CD14-positive monocyte (primary cell): Measurements from ENCODE around the gene DSCAML1. TPM values are rescaled to one million over a fixed set of nuclear protein-coding genes. Genes with fewer than 3 reads are reported as not detected.

ENCODE experiments used
- DNase-seq, 3 donors: peaks; one replicate each; pipeline ENCODE4 v3.0.0-alpha.2; 2011 to 2022
- H2AFZ ChIP-seq: 2 replicates; pipeline ENCODE4 v1.6.0; 2012; ENCODE audit warnings: mild to moderate bottlenecking, low read depth, low read length, inconsistent platforms; ENCODE audit not compliant: insufficient read depth, poor library complexity, severe bottlenecking
- H3K27ac ChIP-seq, 2 donors: 1 replicate in 1 of 2; 2 replicates in 1 of 2; pipeline ENCODE4 v1.5.1; 2012 to 2013; ENCODE audit warnings: low read length in 2 of 2, control low read depth in 1 of 2, inconsistent platforms in 1 of 2, low read depth in 1 of 2, mild to moderate bottlenecking in 1 of 2
- H3K27me3 ChIP-seq, 2 donors: one replicate each; pipeline versions ENCODE4 v1.6.0 to v1.6.1; 2011 to 2013; ENCODE audit warnings: low read length in 2 of 2; ENCODE audit not compliant: control insufficient read depth in 2 of 2, insufficient read depth in 2 of 2
- H3K36me3 ChIP-seq, 2 donors: replicated peaks in 1 of 2; 1 replicate in 1 of 2; 2 replicates in 1 of 2; pipeline versions ENCODE4 v1.5.1 to v1.6.1; 2012 to 2013; ENCODE audit warnings: low read length in 2 of 2, control low read depth in 1 of 2, inconsistent platforms in 1 of 2, mild to moderate bottlenecking in 1 of 2; ENCODE audit not compliant: insufficient read depth in 2 of 2, control insufficient read depth in 1 of 2
- H3K4me1 ChIP-seq, 2 donors: 1 replicate in 1 of 2; 2 replicates in 1 of 2; pipeline versions ENCODE4 v1.5.1 to v1.6.1; 2012 to 2013; ENCODE audit warnings: low read length in 2 of 2, control low read depth in 1 of 2, inconsistent platforms in 1 of 2, mild to moderate bottlenecking in 1 of 2, moderate library complexity in 1 of 2; ENCODE audit not compliant: insufficient read depth in 2 of 2, control insufficient read depth in 1 of 2
- H3K4me2 ChIP-seq: replicated peaks from 2 replicates; pipeline ENCODE3; 2012; ENCODE audit warnings: low read length, moderate library complexity, mild to moderate bottlenecking; ENCODE audit not compliant: poor library complexity, severe bottlenecking; ENCODE audit errors: extremely low read depth
- H3K4me3 ChIP-seq, 3 experiments: fragments of 200-600 bp in 1 of 3; sonication (generic) in 1 of 3; replicated peaks in 1 of 3; 1 replicate in 2 of 3; 2 replicates in 1 of 3; pipeline ENCODE4 v1.5.1; 2011 to 2013; ENCODE audit warnings: low read length in 3 of 3, mild to moderate bottlenecking in 3 of 3, control low read depth in 2 of 3, low read depth in 2 of 3, inconsistent platforms in 1 of 3, moderate library complexity in 1 of 3
- H3K79me2 ChIP-seq: 2 replicates; pipeline ENCODE4 v1.6.0; 2012; ENCODE audit warnings: mild to moderate bottlenecking, control low read depth, inconsistent platforms, low read length, moderate library complexity; ENCODE audit not compliant: insufficient read depth
- H3K9ac ChIP-seq: 2 replicates; pipeline ENCODE4 v1.6.0; 2017; ENCODE audit warnings: low read length, mild to moderate bottlenecking; ENCODE audit not compliant: insufficient read depth, poor library complexity, severe bottlenecking
- H3K9me3 ChIP-seq, 2 donors: replicated peaks in 1 of 2; 1 replicate in 1 of 2; 2 replicates in 1 of 2; pipeline versions ENCODE4 v1.5.1 to v1.6.1; 2012 to 2013; ENCODE audit warnings: low read length in 2 of 2, control low read depth in 1 of 2; ENCODE audit not compliant: control insufficient read depth in 1 of 2, insufficient read depth in 1 of 2
- H4K20me1 ChIP-seq: 2 replicates; pipeline ENCODE4 v1.6.0; 2012; ENCODE audit warnings: mild to moderate bottlenecking, low read length, control low read depth, moderate library complexity; ENCODE audit not compliant: insufficient read depth
- H3K27ac Mint-ChIP-seq, 7 donors: one replicate each; pipeline ENCODE4 v1.8.0; 2020; ENCODE audit warnings: mild to moderate bottlenecking in 7 of 7, mixed read lengths in 7 of 7, moderate library complexity in 6 of 7, inconsistent platforms in 2 of 7
- H3K27me3 Mint-ChIP-seq, 3 donors: one replicate each; pipeline ENCODE4 v1.8.0; 2021 to 2022; ENCODE audit warnings: low read depth in 3 of 3, mild to moderate bottlenecking in 3 of 3, mixed read lengths in 3 of 3, moderate library complexity in 3 of 3, inconsistent platforms in 1 of 3
- H3K36me3 Mint-ChIP-seq, 2 donors: one replicate each; pipeline ENCODE4 v1.8.0; 2020; ENCODE audit warnings: mixed read lengths in 2 of 2, inconsistent platforms in 1 of 2, mild to moderate bottlenecking in 1 of 2
- H3K4me1 Mint-ChIP-seq: one replicate; pipeline ENCODE4 v1.8.0; 2020; ENCODE audit warnings: mild to moderate bottlenecking, mixed read lengths
- H3K4me3 Mint-ChIP-seq, 2 donors: one replicate each; pipeline ENCODE4 v1.8.0; 2020; ENCODE audit warnings: mild to moderate bottlenecking in 2 of 2, mixed read lengths in 2 of 2, moderate library complexity in 1 of 2
- H3K9me3 Mint-ChIP-seq, 7 donors: one replicate each; pipeline ENCODE4 v1.8.0; 2020 to 2022; ENCODE audit warnings: mixed read lengths in 7 of 7, mild to moderate bottlenecking in 6 of 7, moderate library complexity in 6 of 7, inconsistent platforms in 2 of 7
- WGBS: methylation state at CpG from one replicate; pipeline ENCODE4 v1.1.5; 2013; ENCODE audit warnings: missing lambda C conversion rate; ENCODE audit not compliant: insufficient coverage; 5-methylcytosine and 5-hydroxymethylcytosine counted together
- intact Hi-C, 2 donors: fragments of 100-400 bp; cut with micrococcal nuclease; formaldehyde crosslinking; loops; one replicate each; pipeline versions ENCODE4 v1.15.0 to v1.15.1; 2023
- polyA plus RNA-seq, 3 donors: library from polyadenylated mRNA; depleted of rRNA in 1 of 3; unstranded in 2 of 3; stranded (reverse) in 1 of 3; fragments of 300-500 nt in 2 of 3; fragments of >200 nt in 1 of 3; fragmentation: Illumina TruSeq in 2 of 3; gene quantifications; 1 replicate in 2 of 3; 2 replicates in 1 of 3; pipeline ENCODE4 v1.2.3, GENCODE V29; 2012 to 2021
- TF ChIP-seq, protein P1 (sequence below): fragments of 200-600 bp; IDR thresholded peaks from one replicate; pipeline ENCODE4 v1.8.0; 2022; ENCODE audit warnings: antibody characterized with exemption, mild to moderate bottlenecking

The DSCAML1 gene
- polyA plus RNA-seq, 3 donors, result not detected

DNA sequence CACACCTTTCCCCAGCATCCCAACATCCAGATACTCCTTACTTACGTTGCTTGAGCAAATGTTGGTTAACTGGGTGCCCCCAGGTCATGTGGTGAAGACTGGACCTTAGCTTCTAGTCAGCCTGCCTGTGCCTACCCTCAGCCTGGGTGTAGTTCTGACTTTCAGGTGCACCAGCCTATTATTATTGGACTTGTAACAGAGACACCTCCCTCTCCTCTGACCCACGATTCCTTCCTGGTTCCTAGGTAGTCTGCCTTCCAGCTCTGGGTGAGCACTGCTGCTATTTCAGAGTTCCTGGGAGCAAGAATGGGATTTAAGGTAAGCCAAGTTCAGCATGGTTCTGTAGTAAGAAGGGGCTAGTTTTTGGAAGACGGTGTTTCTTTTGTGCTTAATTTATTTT lies 138.2 kb downstream of the DSCAML1 start:
- Mint-ChIP-seq H3K9me3 (peaks cover 0 to 2% (median 0%) of the 10 kb centered on the region in 7 donors), H3K36me3 (no peaks in the 10 kb centered on the region), H3K27me3 (peaks cover 9 to 11% (median 9%) of the 10 kb centered on the region in 3 donors), H3K27ac (no peak overlapping the region), H3K4me1 (peaks cover 5% of the 10 kb centered on the region), H3K4me3 (no peak overlapping the region)
- DNase-seq, result no peak
- H3K4me1 ChIP-seq, result peaks cover 0 to 1% of the 10 kb centered on the region in 2 donors
- H3K4me2 ChIP-seq, result no peak overlapping the region
- TF ChIP-seq, protein P1, sequence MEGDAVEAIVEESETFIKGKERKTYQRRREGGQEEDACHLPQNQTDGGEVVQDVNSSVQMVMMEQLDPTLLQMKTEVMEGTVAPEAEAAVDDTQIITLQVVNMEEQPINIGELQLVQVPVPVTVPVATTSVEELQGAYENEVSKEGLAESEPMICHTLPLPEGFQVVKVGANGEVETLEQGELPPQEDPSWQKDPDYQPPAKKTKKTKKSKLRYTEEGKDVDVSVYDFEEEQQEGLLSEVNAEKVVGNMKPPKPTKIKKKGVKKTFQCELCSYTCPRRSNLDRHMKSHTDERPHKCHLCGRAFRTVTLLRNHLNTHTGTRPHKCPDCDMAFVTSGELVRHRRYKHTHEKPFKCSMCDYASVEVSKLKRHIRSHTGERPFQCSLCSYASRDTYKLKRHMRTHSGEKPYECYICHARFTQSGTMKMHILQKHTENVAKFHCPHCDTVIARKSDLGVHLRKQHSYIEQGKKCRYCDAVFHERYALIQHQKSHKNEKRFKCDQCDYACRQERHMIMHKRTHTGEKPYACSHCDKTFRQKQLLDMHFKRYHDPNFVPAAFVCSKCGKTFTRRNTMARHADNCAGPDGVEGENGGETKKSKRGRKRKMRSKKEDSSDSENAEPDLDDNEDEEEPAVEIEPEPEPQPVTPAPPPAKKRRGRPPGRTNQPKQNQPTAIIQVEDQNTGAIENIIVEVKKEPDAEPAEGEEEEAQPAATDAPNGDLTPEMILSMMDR, result no peak
- no peak overlapping the region for H2AFZ ChIP-seq
- no peak overlapping the region for H3K4me3 ChIP-seq
- H3K27me3 ChIP-seq, result peaks cover 0 to 4% of the 10 kb centered on the region in 2 donors
- no peaks in the 10 kb centered on the region for H3K9me3 ChIP-seq
- 100% methylated on average over 1 of the region's 3 CpGs for WGBS
- H3K9ac ChIP-seq, result no peak overlapping the region
- no peak overlapping the region for H3K27ac ChIP-seq
- no peaks in the 10 kb centered on the region for H4K20me1 ChIP-seq
- H3K36me3 ChIP-seq, result no peaks in the 10 kb centered on the region
- intact Hi-C loops, result no loop called here
- no peaks in the 10 kb centered on the region for H3K79me2 ChIP-seq

GRCh38 chr11:117657794-117658193 lies 139.2 kb downstream of the DSCAML1 start:
- 91% methylated on average over 7 of the region's 7 CpGs for WGBS
- Histone ChIP-seq H3K4me2 (no peak overlapping the region), H3K9ac (no peak overlapping the region), H2AFZ (no peak overlapping the region), H3K4me3 (no peak overlapping the region), H3K4me1 (no peaks in the 10 kb centered on the region), H4K20me1 (no peaks in the 10 kb centered on the region), H3K27ac (no peak overlapping the region), H3K36me3 (no peaks in the 10 kb centered on the region), H3K79me2 (no peaks in the 10 kb centered on the region), H3K27me3 (no peaks in the 10 kb centered on the region), H3K9me3 (no peaks in the 10 kb centered on the region)
- intact Hi-C loops, result no loop called here
- Mint-ChIP-seq H3K27me3 (peaks cover 5 to 7% (median 7%) of the 10 kb centered on the region in 3 donors), H3K36me3 (no peaks in the 10 kb centered on the region), H3K9me3 (peaks cover 0 to 2% (median 0%) of the 10 kb centered on the region in 7 donors), H3K4me3 (no peak overlapping the region), H3K27ac (no peak overlapping the region), H3K4me1 (no peaks in the 10 kb centered on the region)
- DNase-seq, result no peak
- TF ChIP-seq, protein P1, result no peak
